Sigmoid colon (tissue), 7 donors: ENCODE measurements around the gene CEP170. TPM values are rescaled to one million over a fixed set of nuclear protein-coding genes. Genes with fewer than 3 reads are reported as not detected.

Experiments
- DNase-seq: peaks from one replicate; pipeline ENCODE4 v3.0.0-alpha.2; 2019
- H3K27ac ChIP-seq, 4 donors: fragments of 200-600 bp; sonication (generic); one replicate each; pipeline ENCODE4 v1.5.1; 2016 to 2019; ENCODE audit warnings: mild to moderate bottlenecking in 1 of 4
- H3K27me3 ChIP-seq, 3 donors: fragments of 200-600 bp; sonication (generic); one replicate each; pipeline ENCODE4 v1.5.1; 2019; ENCODE audit warnings: mild to moderate bottlenecking in 1 of 3
- H3K36me3 ChIP-seq, 4 donors: fragments of 200-600 bp; sonication (generic); one replicate each; pipeline ENCODE4 v1.5.1; 2016 to 2019
- H3K4me1 ChIP-seq, 4 donors: fragments of 200-600 bp; sonication (generic); one replicate each; pipeline ENCODE4 v1.5.1; 2017 to 2019
- H3K4me3 ChIP-seq, 4 donors: fragments of 200-600 bp; sonication (generic); one replicate each; pipeline ENCODE4 v1.5.1; 2017 to 2019; ENCODE audit warnings: mild to moderate bottlenecking in 2 of 4, moderate library complexity in 1 of 4
- H3K9me3 ChIP-seq, 4 donors: fragments of 200-600 bp in 3 of 4; sonication (generic) in 3 of 4; one replicate each; pipeline versions ENCODE4 v1.5.1 to v1.6.1; 2013 to 2019
- EP300 ChIP-seq, 4 donors: sonication (generic); formaldehyde crosslinking; IDR thresholded peaks; one replicate each; pipeline ENCODE4 v1.6.1; 2017; ENCODE audit warnings: antibody characterized with exemption in 4 of 4
- POLR2A ChIP-seq, 2 donors: fragments of 450-650 bp; IDR thresholded peaks; one replicate each; pipeline ENCODE4 v1.6.1; 2016; ENCODE audit warnings: antibody characterized with exemption in 2 of 2, mild to moderate bottlenecking in 2 of 2, moderate library complexity in 2 of 2
- POLR2AphosphoS5 ChIP-seq, 4 donors: sonication (generic); formaldehyde crosslinking; IDR thresholded peaks; one replicate each; pipeline ENCODE4 v1.6.1; 2017; ENCODE audit warnings: antibody characterized with exemption in 4 of 4
- WGBS, 2 donors: extraction: QIAGEN DNeasy Blood & Tissue Kit; methylation state at CpG; one replicate each; pipeline ENCODE4 v1.1.7; 2013; 5-methylcytosine and 5-hydroxymethylcytosine counted together
- intact Hi-C: fragments of 100-400 bp; cut with DNase I; formaldehyde crosslinking; loops from one replicate; pipeline ENCODE4 v1.15.1; 2023
- polyA plus RNA-seq, 3 donors: library from polyadenylated mRNA; stranded (reverse); fragments of 200-250 nt; gene quantifications; one replicate each; pipeline ENCODE4 v1.2.3, GENCODE V29; 2013
- total RNA-seq, 4 donors: library from RNA; depleted of rRNA; stranded (reverse); fragments of >200 nt; gene quantifications; one replicate each; pipeline ENCODE4 v1.1.0, GENCODE V29; 2016
- TF ChIP-seq, protein P1 (sequence below), 4 experiments: fragments of 450-650 bp in 3 of 4; fragments of 200-600 bp in 1 of 4; IDR thresholded peaks; one replicate each; pipeline ENCODE4 v1.5.1; 2016 to 2019; ENCODE audit warnings: antibody characterized with exemption in 4 of 4, mild to moderate bottlenecking in 3 of 4, moderate library complexity in 2 of 4
- donor health status: healthy with polysubstance abuse.
- donor health status: Bipolar disorder and iron deficiency.
- donor health status: healthy.

CEP170 gene
- total and polyA plus RNA-seq, 7 donors: 4.6 to 46.3 (median 27.6) TPM

DNA sequence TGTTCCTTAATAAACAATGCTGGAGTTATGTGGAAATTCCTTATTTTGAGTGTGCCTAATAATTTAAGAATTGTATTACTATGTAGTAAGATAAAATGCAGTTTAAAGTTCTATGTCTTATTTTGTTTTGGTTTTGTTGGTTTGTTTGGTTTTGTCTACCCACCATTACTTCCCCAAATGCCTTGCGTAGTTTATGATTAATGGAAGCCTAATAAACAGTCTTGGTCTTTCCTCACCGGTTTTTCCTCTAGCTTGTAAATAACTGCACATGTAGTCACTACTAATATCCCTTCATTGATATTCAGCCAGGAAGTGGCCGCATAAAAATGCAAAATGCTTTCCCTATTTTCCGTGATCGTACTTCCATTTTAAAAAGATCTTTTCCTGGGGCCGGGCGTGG is 3.6 kb upstream of the CEP170 start:
- H3K9me3 ChIP-seq: no peaks in the 10 kb centered on the region
- TF ChIP-seq, protein P1, sequence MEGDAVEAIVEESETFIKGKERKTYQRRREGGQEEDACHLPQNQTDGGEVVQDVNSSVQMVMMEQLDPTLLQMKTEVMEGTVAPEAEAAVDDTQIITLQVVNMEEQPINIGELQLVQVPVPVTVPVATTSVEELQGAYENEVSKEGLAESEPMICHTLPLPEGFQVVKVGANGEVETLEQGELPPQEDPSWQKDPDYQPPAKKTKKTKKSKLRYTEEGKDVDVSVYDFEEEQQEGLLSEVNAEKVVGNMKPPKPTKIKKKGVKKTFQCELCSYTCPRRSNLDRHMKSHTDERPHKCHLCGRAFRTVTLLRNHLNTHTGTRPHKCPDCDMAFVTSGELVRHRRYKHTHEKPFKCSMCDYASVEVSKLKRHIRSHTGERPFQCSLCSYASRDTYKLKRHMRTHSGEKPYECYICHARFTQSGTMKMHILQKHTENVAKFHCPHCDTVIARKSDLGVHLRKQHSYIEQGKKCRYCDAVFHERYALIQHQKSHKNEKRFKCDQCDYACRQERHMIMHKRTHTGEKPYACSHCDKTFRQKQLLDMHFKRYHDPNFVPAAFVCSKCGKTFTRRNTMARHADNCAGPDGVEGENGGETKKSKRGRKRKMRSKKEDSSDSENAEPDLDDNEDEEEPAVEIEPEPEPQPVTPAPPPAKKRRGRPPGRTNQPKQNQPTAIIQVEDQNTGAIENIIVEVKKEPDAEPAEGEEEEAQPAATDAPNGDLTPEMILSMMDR (IDR thresholded peaks at IDR 0.05): no peak
- H3K27me3 ChIP-seq: no peaks in the 10 kb centered on the region
- no peak for DNase-seq
- no peak overlapping the region for H3K27ac ChIP-seq
- intact Hi-C loops: loop anchor here (5.0 to 10.0 kb wide), 5 partner anchors 586 to 1614 kb away; partner anchors contain the start of genes ADSS2, CHML, COX20 and OPN3
- 89 to 92% methylated on average over 7 of the region's 7 CpGs for WGBS, 2 donors
- H3K4me1 ChIP-seq: peaks cover 0 to 22% (median 16%) of the 10 kb centered on the region in 4 donors
- H3K4me3 ChIP-seq: no peak overlapping the region
- H3K36me3 ChIP-seq: no peaks in the 10 kb centered on the region

DNA sequence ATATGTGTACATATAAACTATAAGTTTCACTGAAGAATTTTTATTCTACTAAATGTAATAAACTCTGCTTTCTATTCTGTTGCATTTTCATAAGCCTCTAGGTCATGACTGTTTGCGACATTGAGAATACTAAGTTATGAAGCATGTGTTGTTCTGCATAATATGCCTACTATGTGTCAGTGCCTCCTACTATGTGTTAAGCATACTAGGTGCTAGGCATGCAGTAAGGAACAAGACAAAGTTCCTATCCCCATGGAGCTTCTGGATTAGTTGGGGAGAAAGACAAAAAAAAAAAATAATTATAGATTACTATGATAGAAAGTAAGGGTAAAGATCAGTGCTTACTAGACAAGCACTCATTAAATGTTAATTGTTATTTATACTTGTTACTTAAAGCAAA is 2.1 kb upstream of the CEP170 start:
- Histone ChIP-seq H3K4me3 (peak overlapping the region in 2 of 4 donors; percentile 91 to 99), H3K27ac (no peak overlapping the region), H3K4me1 (peaks cover 0 to 33% (median 30%) of the 10 kb centered on the region in 4 donors), H3K9me3 (no peaks in the 10 kb centered on the region), H3K36me3 (no peaks in the 10 kb centered on the region), H3K27me3 (no peaks in the 10 kb centered on the region)
- 91 to 97% methylated on average over 1 of the region's 1 CpG for WGBS, 2 donors
- TF ChIP-seq POLR2AphosphoS5 (IDR thresholded peaks at IDR 0.05) (no peak), POLR2A (IDR thresholded peaks at IDR 0.05) (no peak), EP300 (IDR thresholded peaks at IDR 0.05) (no peak)
- TF ChIP-seq, protein P1 (IDR thresholded peaks at IDR 0.05): no peak
- intact Hi-C loops: loop anchor here (5.0 to 10.0 kb wide), 5 partner anchors 588 to 1612 kb away; partner anchors contain the start of genes ADSS2, CHML, COX20 and OPN3
- no peak for DNase-seq

DNA sequence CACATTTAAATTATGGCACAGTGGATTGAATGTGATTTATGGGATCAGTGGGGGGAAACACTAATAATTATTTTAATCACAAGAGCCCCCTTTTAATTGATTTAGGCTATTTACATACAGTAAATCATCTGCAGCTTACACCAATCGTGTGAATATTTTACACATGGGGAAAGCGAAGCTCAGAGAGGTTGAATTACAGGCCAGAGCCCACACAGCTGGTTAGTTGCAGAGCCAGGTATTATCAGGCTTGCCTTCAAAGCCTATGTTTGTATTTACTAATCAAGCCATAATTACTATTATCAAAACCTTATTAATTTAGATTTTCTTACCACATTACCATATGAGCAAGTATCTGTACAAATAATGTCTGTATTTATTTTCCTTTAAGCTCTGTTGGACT is 1.5 kb upstream of the CEP170 start:
- Histone ChIP-seq H3K9me3 (no peaks in the 10 kb centered on the region), H3K4me3 (peak overlapping the region; percentile 52 to 99 (median 94)), H3K4me1 (peaks cover 0 to 39% (median 34%) of the 10 kb centered on the region in 4 donors), H3K36me3 (no peaks in the 10 kb centered on the region), H3K27ac (peak overlapping the region; percentile 92 to 97 (median 96)), H3K27me3 (no peaks in the 10 kb centered on the region)
- TF ChIP-seq, protein P1 (IDR thresholded peaks at IDR 0.05): no peak
- no peak for TF ChIP-seq POLR2A (IDR thresholded peaks at IDR 0.05)
- TF ChIP-seq EP300 (IDR thresholded peaks at IDR 0.05): no peak
- no peak for TF ChIP-seq POLR2AphosphoS5 (IDR thresholded peaks at IDR 0.05)
- DNase-seq: no peak
- 14 to 31% methylated on average over 2 of the region's 2 CpGs for WGBS, 2 donors
- intact Hi-C loops: loop anchor here (5.0 to 10.0 kb wide), 5 partner anchors 588 to 1612 kb away; partner anchors contain the start of genes ADSS2, CHML, COX20 and OPN3

DNA sequence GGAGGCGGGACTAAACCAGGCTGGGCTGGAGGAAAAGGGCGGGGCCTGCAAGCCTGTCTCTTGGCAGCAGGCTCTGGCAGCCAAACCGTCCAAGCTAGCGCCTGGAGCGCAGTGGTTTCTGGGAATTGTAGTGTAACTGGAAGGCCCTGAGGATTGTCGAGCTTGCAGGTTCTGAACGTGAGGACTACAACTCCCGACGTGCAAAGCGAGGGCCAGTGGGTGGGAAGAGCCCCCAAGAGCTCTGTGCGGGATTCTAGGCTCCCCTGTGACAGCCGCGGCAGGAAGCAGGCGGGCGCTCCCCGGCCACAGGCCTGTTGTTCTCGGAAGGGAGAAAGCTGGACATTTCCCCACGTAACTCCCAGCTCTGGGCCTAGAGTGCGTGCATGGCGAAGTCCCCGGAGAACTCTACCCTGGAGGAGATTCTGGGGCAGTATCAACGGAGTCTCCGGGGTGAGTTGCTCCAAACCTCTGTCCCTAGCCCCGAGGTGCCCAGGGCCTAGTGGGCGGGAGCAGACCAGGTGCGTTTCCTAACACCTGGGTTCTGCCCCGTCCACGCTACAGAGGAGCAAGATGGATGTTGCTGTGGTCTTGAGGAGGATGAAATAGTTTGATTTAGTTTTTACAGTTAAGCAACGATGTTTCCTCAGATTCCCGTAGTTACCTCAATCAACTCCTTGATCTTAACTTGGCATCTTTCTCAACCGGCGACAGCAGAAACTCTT is 871 bp upstream of the CEP170 start, which contains the start of gene SDCCAG8:
TSS of gene SDCCAG8 (plus strand) at position 251 of the 722 bp plus-strand sequence. CDS start at position 384, 133 bp downstream.
- Histone ChIP-seq H3K4me1 (peaks cover 0 to 45% (median 39%) of the 10 kb centered on the region in 4 donors), H3K27me3 (no peaks in the 10 kb centered on the region), H3K9me3 (no peaks in the 10 kb centered on the region), H3K4me3 (peak within 1 kb of the TSS; percentile 52 to 99 (median 94)), H3K36me3 (no peaks in the 10 kb centered on the region), H3K27ac (peak within 1 kb of the TSS; percentile 92 to 97 (median 96))
- intact Hi-C loops: loop anchor here (5.0 to 10.0 kb wide), 5 partner anchors 589 to 1611 kb away; partner anchors contain the start of genes ADSS2, CHML, COX20 and OPN3
- WGBS, 2 donors: 0 to 1% methylated on average over 32 of the region's 32 CpGs
- DNase-seq: peak; percentile 100
- TF ChIP-seq POLR2AphosphoS5 (IDR thresholded peaks at IDR 0.05) (peak; percentile 68 to 92 (median 86)), EP300 (IDR thresholded peaks at IDR 0.05) (no peak), POLR2A (IDR thresholded peaks at IDR 0.05) (peak; percentile 65 to 76)
- TF ChIP-seq, protein P1 (IDR thresholded peaks at IDR 0.05): no peak
